Measurements from ENCODE around the gene MBD1. TPM values are rescaled to one million over a fixed set of nuclear protein-coding genes. Genes with fewer than 3 reads are reported as not detected.
"Not testable (repeated sequence)": the region's sequence is repeated elsewhere in the genome, so short reads cannot be mapped to it uniquely, and the experiment has no call there.

Gene MBD1
- total RNA-seq, 4 donors from 2014 or later = 113 to 140 (median 122) TPM

- intact Hi-C loops (cut with DNase I; ENCODE audit: low total_unique reads) = no loop called here
- TF ChIP-seq POLR2A (IDR thresholded peaks at IDR 0.05) = no peak
- TF ChIP-seq, protein P1, sequence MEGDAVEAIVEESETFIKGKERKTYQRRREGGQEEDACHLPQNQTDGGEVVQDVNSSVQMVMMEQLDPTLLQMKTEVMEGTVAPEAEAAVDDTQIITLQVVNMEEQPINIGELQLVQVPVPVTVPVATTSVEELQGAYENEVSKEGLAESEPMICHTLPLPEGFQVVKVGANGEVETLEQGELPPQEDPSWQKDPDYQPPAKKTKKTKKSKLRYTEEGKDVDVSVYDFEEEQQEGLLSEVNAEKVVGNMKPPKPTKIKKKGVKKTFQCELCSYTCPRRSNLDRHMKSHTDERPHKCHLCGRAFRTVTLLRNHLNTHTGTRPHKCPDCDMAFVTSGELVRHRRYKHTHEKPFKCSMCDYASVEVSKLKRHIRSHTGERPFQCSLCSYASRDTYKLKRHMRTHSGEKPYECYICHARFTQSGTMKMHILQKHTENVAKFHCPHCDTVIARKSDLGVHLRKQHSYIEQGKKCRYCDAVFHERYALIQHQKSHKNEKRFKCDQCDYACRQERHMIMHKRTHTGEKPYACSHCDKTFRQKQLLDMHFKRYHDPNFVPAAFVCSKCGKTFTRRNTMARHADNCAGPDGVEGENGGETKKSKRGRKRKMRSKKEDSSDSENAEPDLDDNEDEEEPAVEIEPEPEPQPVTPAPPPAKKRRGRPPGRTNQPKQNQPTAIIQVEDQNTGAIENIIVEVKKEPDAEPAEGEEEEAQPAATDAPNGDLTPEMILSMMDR (IDR thresholded peaks at IDR 0.05) = no peak
- WGBS, 2 donors = 77 to 78% methylated on average over 3 of the region's 3 CpGs
These were observed 30.4 kb downstream of the MBD1 start for GRCh38 chr18:50250935-50251334.

GRCh38 chr18:50249576-50249975 is 31.7 kb downstream of the MBD1 start:
- intact Hi-C loops (cut with DNase I; ENCODE audit: low total_unique reads) = no loop called here
- DNase-seq (ENCODE audit: low spot score in 2 of 2) = no peak
- no peak overlapping the region for H3K4me3 ChIP-seq (ENCODE audit: low read depth, poor library complexity, severe bottlenecking)
- TF ChIP-seq, protein P1 (IDR thresholded peaks at IDR 0.05) = no peak
- TF ChIP-seq POLR2A (IDR thresholded peaks at IDR 0.05) = no peak

More at GRCh38 chr18:50250935-50251334, 30.4 kb downstream of the MBD1 start:
- no peak for DNase-seq (ENCODE audit: low spot score in 2 of 2)
- no peak overlapping the region for H3K4me3 ChIP-seq (ENCODE audit: low read depth, poor library complexity, severe bottlenecking)

DNA sequence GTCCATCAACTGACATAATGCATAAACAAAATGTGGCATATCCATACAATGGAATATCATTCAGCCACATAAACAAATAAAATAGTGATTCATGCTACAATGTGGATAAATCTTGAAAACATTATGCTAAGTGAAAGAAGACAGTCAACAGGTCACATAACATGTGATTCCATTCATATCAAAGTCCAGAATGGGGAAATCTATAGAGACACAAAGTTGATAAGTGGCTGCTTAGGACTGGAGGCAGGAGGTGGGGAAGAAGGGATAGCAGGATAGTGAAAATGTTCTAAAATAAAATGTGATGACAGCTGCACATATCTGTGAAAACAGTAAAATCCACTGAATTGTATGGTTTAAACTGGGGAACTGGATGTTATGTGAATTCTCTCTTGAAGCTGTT is 33.8 kb downstream of the MBD1 start:
- no peak for TF ChIP-seq POLR2A (IDR thresholded peaks at IDR 0.05)
- TF ChIP-seq, protein P1 (IDR thresholded peaks at IDR 0.05) = no peak
- intact Hi-C loops (cut with DNase I; ENCODE audit: low total_unique reads) = no loop called here
- no peak overlapping the region for H3K4me3 ChIP-seq (ENCODE audit: low read depth, poor library complexity, severe bottlenecking)
- no peak for DNase-seq (ENCODE audit: low spot score in 2 of 2)

DNA sequence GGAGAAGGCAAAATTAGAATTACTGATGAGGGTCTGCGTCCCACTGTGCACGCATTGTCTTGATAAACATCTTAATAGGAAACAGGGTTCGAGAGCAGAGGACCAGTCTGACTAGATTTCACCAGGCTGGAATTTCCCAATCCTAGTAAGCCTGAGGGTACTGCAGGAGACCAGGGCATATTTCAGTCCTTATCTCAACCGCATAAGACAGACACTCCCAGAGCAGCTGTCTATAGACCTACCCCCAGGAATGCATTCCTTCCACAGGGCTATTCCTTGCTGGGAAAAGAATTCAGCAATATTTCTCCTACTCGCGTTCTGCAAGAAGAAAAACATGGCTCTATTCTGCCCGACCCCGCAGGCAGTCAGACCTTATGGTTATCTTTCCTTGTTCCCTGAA is 39.6 kb downstream of the MBD1 start:
- 70 to 75% methylated on average over 8 of the region's 8 CpGs for WGBS, 2 donors
- DNase-seq (ENCODE audit: low spot score in 2 of 2); H3K4me3 ChIP-seq (ENCODE audit: low read depth, poor library complexity, severe bottlenecking); intact Hi-C loops (cut with DNase I; ENCODE audit: low total_unique reads): not testable (repeated sequence)

GRCh38 chr18:50240080-50240563 is 41.2 kb downstream of the MBD1 start:
- 79 to 83% methylated on average over 3 of the region's 3 CpGs for WGBS, 2 donors
- H3K4me3 ChIP-seq (ENCODE audit: low read depth, poor library complexity, severe bottlenecking) = no peak overlapping the region
- no peak for TF ChIP-seq POLR2A (IDR thresholded peaks at IDR 0.05)
- TF ChIP-seq, protein P1 (IDR thresholded peaks at IDR 0.05) = no peak
- intact Hi-C loops (cut with DNase I; ENCODE audit: low total_unique reads) = no loop called here
- DNase-seq (ENCODE audit: low spot score in 2 of 2) = no peak

GRCh38 chr18:50232419-50232818 is 48.9 kb downstream of the MBD1 start:
- H3K4me3 ChIP-seq (ENCODE audit: low read depth, poor library complexity, severe bottlenecking) = no peak overlapping the region
- 59 to 61% methylated on average over 2 of the region's 2 CpGs for WGBS, 2 donors
- intact Hi-C loops (cut with DNase I; ENCODE audit: low total_unique reads) = no loop called here
- TF ChIP-seq POLR2A (IDR thresholded peaks at IDR 0.05) = no peak
- TF ChIP-seq, protein P1 (IDR thresholded peaks at IDR 0.05) = no peak
- no peak for DNase-seq (ENCODE audit: low spot score in 2 of 2)

Data from lower leg skin (tissue), 4 donors.